ENCODE measurements around the gene ATAT1.

ATAT1 gene

GRCh38 chr6:30626484-30627366 lies at the start of gene ATAT1:
Gene ATAT1 (plus strand): TSS chr6:30626874.
- peak; percentile 72 to 82 (median 75) for DNase-seq

DNA sequence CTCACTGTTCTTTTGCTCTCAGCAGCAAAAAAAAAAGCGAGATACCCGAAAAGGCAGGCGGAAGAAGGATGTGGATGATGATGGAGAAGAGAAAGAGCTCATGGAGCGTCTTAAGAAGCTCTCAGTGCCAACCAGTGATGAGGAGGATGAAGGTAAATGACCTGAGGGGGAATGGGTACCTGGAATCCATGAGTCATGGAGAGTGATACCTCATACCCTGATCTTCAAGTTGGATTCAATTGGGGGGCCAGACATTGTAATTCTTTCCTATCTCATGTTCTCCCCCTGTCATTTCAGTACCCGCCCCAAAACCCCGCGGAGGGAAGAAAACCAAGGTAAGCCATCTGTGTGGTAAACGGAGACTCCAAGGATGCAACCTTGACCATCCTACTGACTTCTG lies 48.6 kb upstream of the ATAT1 start:
- no peak for DNase-seq

GRCh38 chr6:30583921-30584320 lies 42.8 kb upstream of the ATAT1 start:
- DNase-seq, result no peak

DNA sequence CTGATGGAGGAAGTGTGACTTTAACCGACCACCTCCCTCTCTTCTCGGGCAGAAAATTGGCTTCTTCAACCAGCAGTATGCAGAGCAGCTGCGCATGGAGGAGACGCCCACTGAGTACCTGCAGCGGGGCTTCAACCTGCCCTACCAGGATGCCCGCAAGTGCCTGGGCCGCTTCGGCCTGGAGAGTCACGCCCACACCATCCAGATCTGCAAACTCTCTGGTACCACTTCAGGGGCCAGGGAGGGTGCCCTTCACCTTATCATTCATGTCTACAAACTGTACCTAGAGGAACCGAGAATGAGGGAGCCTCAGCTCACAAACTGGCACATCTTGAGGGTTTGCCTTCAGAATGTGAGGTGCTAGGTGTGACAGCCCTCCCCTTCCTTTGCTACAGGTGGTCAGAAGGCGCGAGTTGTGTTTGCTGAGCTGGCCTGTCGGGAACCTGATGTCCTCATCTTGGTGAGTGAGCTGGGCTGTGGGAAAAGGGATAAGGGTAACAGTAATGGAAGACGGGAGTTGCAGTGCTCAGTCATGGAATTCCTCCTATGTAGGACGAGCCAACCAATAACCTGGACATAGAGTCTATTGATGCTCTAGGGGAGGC lies 36.8 kb upstream of the ATAT1 start:
- no peak for DNase-seq

DNA sequence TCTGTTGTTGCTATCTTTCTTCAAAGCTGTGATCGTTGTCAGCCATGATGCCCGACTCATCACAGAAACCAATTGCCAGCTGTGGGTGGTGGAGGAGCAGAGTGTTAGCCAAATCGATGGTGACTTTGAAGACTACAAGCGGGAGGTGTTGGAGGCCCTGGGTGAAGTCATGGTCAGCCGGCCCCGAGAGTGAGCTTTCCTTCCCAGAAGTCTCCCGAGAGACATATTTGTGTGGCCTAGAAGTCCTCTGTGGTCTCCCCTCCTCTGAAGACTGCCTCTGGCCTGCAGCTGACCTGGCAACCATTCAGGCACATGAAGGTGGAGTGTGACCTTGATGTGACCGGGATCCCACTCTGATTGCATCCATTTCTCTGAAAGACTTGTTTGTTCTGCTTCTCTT lies 36.2 kb upstream of the ATAT1 start:
- no peak for DNase-seq

- DNase-seq, result no peak
Observed at GRCh38 chr6:30591008-30591407, 35.7 kb upstream of the ATAT1 start.

DNA sequence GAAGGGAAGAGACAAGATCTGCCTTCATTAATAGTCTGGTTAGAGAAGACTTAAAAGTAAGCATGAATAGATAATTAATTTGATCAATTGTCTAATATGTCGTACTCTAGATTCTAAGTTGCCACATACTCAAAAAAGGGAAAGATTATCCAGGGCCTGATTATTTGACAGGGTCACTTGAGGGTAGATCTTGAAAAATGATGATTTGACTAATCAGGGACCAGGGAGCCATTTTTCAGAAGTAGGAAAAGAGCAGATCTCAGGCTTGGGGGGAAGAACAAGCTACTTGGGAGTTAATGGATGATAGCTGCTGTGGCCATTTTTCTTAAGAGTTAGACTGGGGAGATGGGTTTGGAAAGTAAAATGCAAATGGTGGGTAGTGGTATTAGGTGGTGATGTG lies 34.4 kb upstream of the ATAT1 start:
- DNase-seq, result no peak

GRCh38 chr6:30597315-30598144 lies 29.1 kb upstream of the ATAT1 start:
- peak; percentile 57 to 76 (median 59) for DNase-seq

DNA sequence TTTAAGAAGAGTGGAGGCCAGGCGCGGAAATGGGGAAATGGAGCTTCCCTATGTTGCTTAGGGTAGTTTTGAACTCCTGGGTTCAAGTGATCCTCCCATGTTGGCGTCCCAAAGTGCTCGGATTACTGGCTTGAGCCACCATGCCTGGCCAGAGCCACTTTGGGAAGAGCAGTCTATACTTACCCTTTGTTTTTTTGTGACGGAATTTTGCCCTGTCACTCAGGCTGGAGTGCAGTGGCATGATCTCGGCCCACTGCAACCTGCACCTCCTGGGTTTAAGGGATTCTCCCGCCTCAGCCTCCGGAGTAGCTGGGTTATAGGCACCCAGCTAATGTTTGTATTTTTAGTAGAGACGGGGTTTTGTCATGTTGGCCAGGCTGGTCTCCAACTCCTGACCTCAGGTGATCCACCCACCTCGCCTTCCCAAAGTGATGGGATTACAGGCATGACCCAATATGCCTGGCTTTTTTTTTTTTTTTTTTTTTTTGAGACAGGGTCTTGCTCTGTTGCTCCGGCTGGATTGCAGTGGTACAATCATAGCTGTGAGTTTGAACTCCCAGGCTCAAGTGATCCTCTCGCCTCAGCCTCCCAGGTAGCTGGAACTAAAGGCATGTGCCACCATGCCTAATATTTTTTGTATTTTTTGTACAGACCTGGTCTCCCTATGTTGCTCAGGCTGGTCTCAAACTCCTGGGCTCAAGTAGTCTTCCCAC lies 27.6 kb upstream of the ATAT1 start:
- no peak for DNase-seq

GRCh38 chr6:30599625-30600324 lies 26.9 kb upstream of the ATAT1 start:
- DNase-seq, result no peak

GRCh38 chr6:30600451-30600961 lies 26.2 kb upstream of the ATAT1 start:
- DNase-seq, result no peak

DNA sequence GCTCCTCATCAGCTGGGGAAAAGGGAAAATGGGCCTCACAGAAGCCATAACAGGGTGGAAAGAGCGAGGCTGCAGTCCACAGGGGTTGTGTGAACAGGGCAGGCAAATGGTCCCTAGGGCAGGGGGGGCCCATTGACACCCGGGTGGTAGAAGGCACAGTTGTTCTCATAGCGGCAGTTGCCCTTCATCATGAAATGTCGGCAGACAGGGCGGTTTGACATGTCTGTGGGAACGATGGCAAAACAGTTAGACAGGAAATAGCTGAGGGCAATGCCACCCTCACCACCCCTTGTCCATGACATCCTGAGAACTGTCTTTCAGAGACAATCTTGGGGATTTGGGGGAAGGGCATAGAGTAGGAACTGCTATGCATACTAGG lies 25.2 kb upstream of the ATAT1 start:
- DNase-seq, result no peak

DNA sequence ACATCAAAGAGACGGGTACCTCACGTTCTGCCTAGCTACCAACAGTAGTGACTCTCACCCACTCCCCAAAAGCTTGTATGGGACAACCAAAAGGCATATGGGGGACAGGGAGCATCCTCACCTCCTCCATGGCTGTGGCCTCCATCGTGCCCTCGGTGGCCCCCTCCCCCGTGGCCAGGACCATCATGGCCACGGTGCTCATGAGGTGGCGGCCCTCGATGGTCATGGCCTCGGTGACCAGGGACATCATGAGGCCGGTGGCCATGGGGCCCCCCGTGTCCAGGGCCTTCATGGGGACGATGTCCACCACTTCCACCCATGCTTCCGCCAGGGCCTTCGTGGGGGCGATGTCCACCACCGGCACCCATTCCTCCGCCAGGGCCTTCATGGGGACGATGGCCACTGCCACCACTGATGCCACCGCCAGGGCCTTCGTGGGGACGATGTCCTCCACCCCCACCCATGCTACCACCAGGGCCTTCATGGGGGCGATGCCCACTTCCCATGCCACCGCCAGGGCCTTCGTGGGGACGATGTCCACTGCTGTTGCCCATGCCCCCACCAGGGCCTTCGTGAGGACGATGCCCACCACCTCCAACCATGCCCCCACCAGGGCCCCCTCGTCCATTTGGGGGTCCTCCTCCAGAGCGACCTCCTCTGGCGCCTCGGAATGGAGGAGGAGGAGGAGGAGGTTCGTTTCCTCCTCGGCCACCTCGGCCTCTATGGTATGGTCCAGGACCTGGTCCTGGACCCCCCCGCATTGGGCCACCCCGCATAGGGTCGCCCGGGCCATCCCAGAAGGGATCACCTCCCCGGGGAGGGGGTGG lies 24.6 kb upstream of the ATAT1 start:
- no peak for DNase-seq

- DNase-seq, result no peak
Observed at GRCh38 chr6:30603961-30604360, 22.7 kb upstream of the ATAT1 start.

DNA sequence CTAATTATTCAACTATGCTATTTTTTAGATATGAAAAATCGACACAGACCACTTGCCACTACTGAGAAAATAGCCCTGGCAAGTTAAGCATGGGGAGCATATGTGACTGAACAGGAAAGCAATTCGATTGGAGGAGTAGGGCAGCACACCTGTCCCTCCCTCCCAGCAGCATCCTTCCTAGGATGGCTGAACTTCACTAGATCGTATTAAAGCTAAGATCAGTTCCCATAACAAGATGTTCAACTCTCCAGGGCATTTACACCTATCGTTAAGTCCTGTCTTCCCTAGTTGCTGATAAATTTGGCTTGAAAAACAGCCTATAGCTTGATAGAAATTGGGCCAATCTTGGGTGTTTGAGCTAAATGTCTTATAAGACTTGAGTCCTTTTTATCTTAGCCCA lies 16.6 kb upstream of the ATAT1 start:
- no peak for DNase-seq

- no peak for DNase-seq
Observed at GRCh38 chr6:30611150-30611855, 15.4 kb upstream of the ATAT1 start.

DNA sequence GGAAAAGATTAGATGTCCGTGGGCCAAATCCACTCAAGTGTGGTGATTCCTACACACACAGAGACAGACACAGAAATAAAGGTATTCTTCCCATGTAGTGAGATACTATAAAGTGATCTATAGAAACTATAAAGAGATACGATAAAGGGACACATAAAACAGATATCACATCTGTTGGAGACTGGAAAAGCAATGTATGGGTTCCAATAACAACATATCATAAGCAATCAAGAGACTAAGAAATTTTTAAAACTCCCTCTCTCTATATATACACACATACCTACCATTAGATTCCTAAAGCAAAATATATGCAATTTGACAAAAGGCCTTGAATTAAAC lies 14.8 kb upstream of the ATAT1 start:
- DNase-seq, result no peak

DNA sequence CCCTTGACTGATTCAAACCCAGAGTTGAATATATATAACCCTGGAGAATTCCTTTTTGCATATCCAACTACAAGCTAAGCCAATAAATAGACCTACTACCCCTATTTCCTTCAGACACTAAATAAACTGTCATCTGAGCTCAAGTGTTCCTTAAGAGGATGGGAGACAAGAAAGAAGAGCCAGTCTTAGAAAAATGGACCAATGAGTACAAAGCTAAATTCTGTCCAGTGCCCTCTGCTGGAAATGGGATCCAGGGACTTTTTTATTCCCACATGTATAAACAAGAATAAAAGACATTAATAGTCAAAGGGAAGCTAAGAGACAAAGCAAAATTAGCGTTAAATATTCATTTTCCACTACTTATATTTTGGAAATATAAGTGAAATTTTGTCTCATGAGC lies 14.5 kb upstream of the ATAT1 start:
- no peak for DNase-seq

DNA sequence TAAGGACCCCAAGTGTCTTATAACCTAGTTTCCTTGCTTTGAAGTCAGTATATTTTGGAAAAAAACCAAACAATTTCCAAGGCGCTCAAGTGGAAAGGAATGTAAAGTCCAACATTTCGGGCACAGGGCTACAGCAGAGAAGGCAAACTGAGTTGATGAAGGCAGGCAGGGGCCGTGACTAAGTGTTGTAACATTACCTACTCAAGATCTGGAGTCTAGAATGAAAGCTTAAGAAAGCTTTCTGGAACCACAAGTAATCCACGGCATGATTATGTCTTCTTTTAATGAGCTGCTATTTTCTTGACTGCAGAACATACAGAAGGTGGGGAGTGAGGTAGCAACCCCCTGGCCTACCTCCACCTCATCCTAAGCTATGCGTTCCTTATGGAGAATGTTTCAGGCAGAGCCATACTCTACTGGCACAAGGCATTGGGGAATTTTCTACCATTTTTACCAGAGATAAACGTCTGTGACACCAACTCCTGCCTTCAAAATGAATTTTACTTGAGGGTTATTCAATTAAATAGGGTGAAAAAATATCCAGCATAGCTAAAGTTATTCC lies 13.9 kb upstream of the ATAT1 start:
- no peak for DNase-seq
